ENCODE measurements around the gene BCS1L.

DNA sequence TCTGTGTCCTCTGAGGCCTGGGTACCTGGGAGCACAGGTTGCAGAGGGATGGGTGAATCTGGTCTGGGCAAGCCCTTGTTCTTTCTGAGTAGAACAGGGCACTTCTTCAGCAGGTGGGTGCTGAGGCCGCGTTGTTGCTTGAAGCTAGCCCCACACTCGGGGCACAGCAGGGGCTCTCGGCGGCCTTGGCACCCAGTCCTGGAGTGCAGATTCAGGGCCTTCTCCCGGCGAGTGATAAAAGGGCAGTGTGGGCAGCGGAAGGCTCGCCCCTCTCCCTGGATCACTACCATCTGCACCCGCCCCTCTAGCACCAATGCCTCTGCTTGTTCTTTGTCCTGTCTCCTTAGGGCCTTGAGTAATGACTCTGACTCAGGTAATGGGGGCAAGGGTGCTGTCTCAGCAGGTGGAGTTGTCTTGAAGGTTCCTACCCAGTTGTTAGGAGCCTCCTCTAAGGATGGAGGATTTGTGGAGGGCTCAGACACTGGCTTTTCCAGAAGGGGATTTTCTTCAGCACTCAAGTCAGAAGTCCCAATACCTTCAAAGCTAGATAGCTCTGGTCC is 15.7 kb upstream of the BCS1L start:
- no peak for TF ChIP-seq CTCF (IDR thresholded peaks at IDR 0.05 in 8 of 11, conservative IDR thresholded peaks at IDR 0.05 in 3 of 11)
- no peak for TF ChIP-seq POLR2A (IDR thresholded peaks at IDR 0.05)

Data from spleen (tissue), 7 donors.